Measurements from ENCODE around the gene TBX2. TPM values are rescaled to one million over a fixed set of nuclear protein-coding genes. Genes with fewer than 3 reads are reported as not detected.

The TBX2 gene
- total RNA-seq, 4 donors from 2014 or later = 2.2 to 3.1 (median 2.8) TPM

GRCh38 chr17:61383689-61384201, 15.9 kb upstream of the TBX2 start:
- whole genome bisulfite sequencing = 90% methylated on average over 15 of the region's 18 CpGs
- Histone ChIP-seq H3K9me3 (no peaks in the 10 kb centered on the region), H3K36me3 (no peaks in the 10 kb centered on the region), H3K4me1 (no peaks in the 10 kb centered on the region), H3K4me3 (no peak overlapping the region), H3K27me3 (no peaks in the 10 kb centered on the region), H3K27ac (no peak overlapping the region)
- no peak for DNase-seq (ENCODE audit: low spot score in 2 of 2)
- TF ChIP-seq POLR2A (IDR thresholded peaks at IDR 0.05) (no peak), CTCF (IDR thresholded peaks at IDR 0.05) (no peak), POLR2AphosphoS5 (IDR thresholded peaks at IDR 0.05) (no peak), EP300 (IDR thresholded peaks at IDR 0.05) (no peak)

GRCh38 chr17:61384354-61384691, 15.3 kb upstream of the TBX2 start:
- no peaks in the 10 kb centered on the region for H3K27me3 ChIP-seq
- H3K4me3 ChIP-seq = no peak overlapping the region
- WGBS = 82% methylated on average over 8 of the region's 8 CpGs
- DNase-seq (ENCODE audit: low spot score in 2 of 2) = no peak
- H3K27ac ChIP-seq = no peak overlapping the region
- no peaks in the 10 kb centered on the region for H3K4me1 ChIP-seq
- H3K9me3 ChIP-seq = no peaks in the 10 kb centered on the region
- TF ChIP-seq CTCF (IDR thresholded peaks at IDR 0.05) = no peak
- no peak for TF ChIP-seq POLR2A (IDR thresholded peaks at IDR 0.05)
- TF ChIP-seq POLR2AphosphoS5 (IDR thresholded peaks at IDR 0.05) = no peak
- TF ChIP-seq EP300 (IDR thresholded peaks at IDR 0.05) = no peak
- no peaks in the 10 kb centered on the region for H3K36me3 ChIP-seq

GRCh38 chr17:61384692-61385576, 14.7 kb upstream of the TBX2 start:
- Histone ChIP-seq H3K4me3 (no peak overlapping the region), H3K4me1 (peaks cover 4% of the 10 kb centered on the region), H3K27me3 (no peaks in the 10 kb centered on the region), H3K9me3 (no peaks in the 10 kb centered on the region), H3K27ac (no peak overlapping the region), H3K36me3 (no peaks in the 10 kb centered on the region)
- 88% methylated on average over 13 of the region's 13 CpGs for WGBS
- DNase-seq (ENCODE audit: low spot score in 2 of 2) = no peak
- TF ChIP-seq POLR2A (IDR thresholded peaks at IDR 0.05) = no peak
- TF ChIP-seq CTCF (IDR thresholded peaks at IDR 0.05) = no peak
- no peak for TF ChIP-seq POLR2AphosphoS5 (IDR thresholded peaks at IDR 0.05)
- no peak for TF ChIP-seq EP300 (IDR thresholded peaks at IDR 0.05)

GRCh38 chr17:61385577-61386236, 13.9 kb upstream of the TBX2 start:
- no peak overlapping the region for H3K27ac ChIP-seq
- no peak for TF ChIP-seq EP300 (IDR thresholded peaks at IDR 0.05)
- TF ChIP-seq CTCF (IDR thresholded peaks at IDR 0.05) = no peak
- no peak for TF ChIP-seq POLR2A (IDR thresholded peaks at IDR 0.05)
- TF ChIP-seq POLR2AphosphoS5 (IDR thresholded peaks at IDR 0.05) = no peak
- H3K27me3 ChIP-seq = no peaks in the 10 kb centered on the region
- 94% methylated on average over 14 of the region's 15 CpGs for WGBS
- no peak overlapping the region for H3K4me3 ChIP-seq
- H3K4me1 ChIP-seq = peaks cover 6% of the 10 kb centered on the region
- H3K9me3 ChIP-seq = no peaks in the 10 kb centered on the region
- DNase-seq (ENCODE audit: low spot score in 2 of 2) = no peak
- no peaks in the 10 kb centered on the region for H3K36me3 ChIP-seq

GRCh38 chr17:61386251-61386650, 13.4 kb upstream of the TBX2 start:
- Histone ChIP-seq H3K4me1 (peaks cover 6% of the 10 kb centered on the region), H3K4me3 (no peak overlapping the region), H3K36me3 (no peaks in the 10 kb centered on the region), H3K27ac (no peak overlapping the region), H3K27me3 (no peaks in the 10 kb centered on the region), H3K9me3 (no peaks in the 10 kb centered on the region)
- WGBS = 93% methylated on average over 6 of the region's 6 CpGs
- TF ChIP-seq POLR2A (IDR thresholded peaks at IDR 0.05) (no peak), POLR2AphosphoS5 (IDR thresholded peaks at IDR 0.05) (no peak), EP300 (IDR thresholded peaks at IDR 0.05) (no peak), CTCF (IDR thresholded peaks at IDR 0.05) (no peak)
- DNase-seq (ENCODE audit: low spot score in 2 of 2) = no peak

All from suprapubic skin (tissue), 4 donors.